ENCODE measurements around the gene SEMA3C. TPM values are rescaled to one million over a fixed set of nuclear protein-coding genes. Genes with fewer than 3 reads are reported as not detected.

SEMA3C gene
- total and polyA plus RNA-seq, 2 donors (not counting 3 experiments of a cell fraction or from before 2014, with no cell fraction given) = 0.01 to 0.09 TPM

GRCh38 chr7:80823057-80823456 lies 95.8 kb downstream of the SEMA3C start:
- no peak for DNase-seq (ENCODE audit: low read depth, low spot score)
- no peaks in the 10 kb centered on the region for H3K27me3 ChIP-seq (ENCODE audit: control insufficient read depth in 2 of 2, insufficient read depth in 2 of 2, low read length in 2 of 2)
- H3K4me2 ChIP-seq (ENCODE audit: insufficient read depth, low read length) = no peak overlapping the region
- no peak for FAIRE-seq
- H3K4me1 ChIP-seq (ENCODE audit: control insufficient read depth, extremely low read depth, insufficient read depth, low read length) = no peaks in the 10 kb centered on the region
- no TSS peak for BruUV-seq (replicated peaks)
- no peaks in the 10 kb centered on the region for H3K9me3 ChIP-seq (replicated peaks; ENCODE audit: control insufficient read depth, insufficient read depth, low read length)
- no peaks in the 10 kb centered on the region for H3K9me1 ChIP-seq (replicated peaks; ENCODE audit: control insufficient read depth, extremely low read depth, insufficient read depth, low read length)
- CTCF ChIA-PET = interaction anchor here (1.0 to 2.1 kb wide), 2 partner anchors 16 to 141 kb away, joined by 3 to 5 read pairs; no protein-coding TSS in a partner anchor
- no peaks in the 10 kb centered on the region for H3K36me3 ChIP-seq (ENCODE audit: control insufficient read depth in 2 of 2, extremely low read depth in 1 of 2, insufficient read depth in 2 of 2, low read length in 2 of 2)
- H3K79me2 ChIP-seq (ENCODE audit: control insufficient read depth, insufficient read depth, low read length) = no peaks in the 10 kb centered on the region
- no peak overlapping the region for H3K27ac ChIP-seq (ENCODE audit: insufficient read depth, low read depth, low read length)
- no peaks in the 10 kb centered on the region for H4K20me1 ChIP-seq (replicated peaks; ENCODE audit: control insufficient read depth, extremely low read depth, insufficient read depth, low read length)
- POLR2A ChIA-PET = no interaction called here
- H3K9ac ChIP-seq (replicated peaks; ENCODE audit: extremely low read depth, insufficient read depth, low read length) = no peak overlapping the region
- dilution Hi-C loops (cut with MboI; ENCODE audit: extremely low pct_ligation_motif_present, low sequenced_read_pairs) (no loop called here), intact Hi-C loops (cut with micrococcal nuclease) (no loop called here)
- H2AFZ ChIP-seq (ENCODE audit: low read depth, low read length) = no peak overlapping the region
- TF ChIP-seq MAX (IDR thresholded peaks at IDR 0.05; ENCODE audit: insufficient read depth, insufficient read length) (no peak), POLR2A (IDR thresholded peaks at IDR 0.05; ENCODE audit: low read depth, low read length) (no peak), GATA2 (IDR thresholded peaks at IDR 0.05; ENCODE audit: insufficient read depth, insufficient read length, low read depth, low read length) (no peak), MYC (IDR thresholded peaks at IDR 0.05; ENCODE audit: low read depth, low read length) (no peak), POLR2AphosphoS5 (IDR thresholded peaks at IDR 0.05; ENCODE audit: insufficient read depth, low read depth, low read length) (no peak), EZH2 (IDR thresholded peaks at IDR 0.05; ENCODE audit: borderline replicate concordance, low read depth, low read length, severe bottlenecking) (no peak), JUN (IDR thresholded peaks at IDR 0.05; ENCODE audit: borderline replicate concordance, insufficient read depth, insufficient read length, low read depth) (no peak), FOS (IDR thresholded peaks at IDR 0.05; ENCODE audit: borderline replicate concordance, insufficient read depth, low read length) (no peak), CTCF (IDR thresholded peaks at IDR 0.05; ENCODE audit: extremely low read depth in 1 of 2, insufficient read depth in 1 of 2, low read depth in 1 of 2, low read length in 2 of 2) (no peak)
- no peak overlapping the region for H3K4me3 ChIP-seq (replicated peaks in 1 of 3; ENCODE audit: insufficient read depth in 1 of 3, low read depth in 1 of 3, low read length in 3 of 3)
